ENCODE data around the gene EPHB1.

EPHB1 gene

DNA sequence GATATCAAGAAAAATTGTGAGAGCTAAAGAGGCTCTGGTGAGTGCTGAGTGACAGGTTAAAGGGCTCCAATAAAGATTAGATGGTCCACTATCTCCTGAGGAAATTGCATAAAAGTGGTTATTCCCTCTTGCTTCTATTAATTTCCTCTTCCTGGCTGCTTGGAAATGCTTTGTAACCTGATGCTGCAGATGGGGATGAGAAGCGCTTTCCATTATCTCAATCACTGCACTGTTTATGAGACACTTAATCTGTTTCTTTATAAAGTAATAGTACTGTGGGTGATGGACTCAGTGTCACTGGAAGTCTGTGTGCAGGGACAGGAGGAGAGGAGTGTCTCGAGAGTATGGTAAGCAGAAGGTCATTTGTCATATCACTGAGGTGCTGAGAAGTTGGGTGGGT lies 305.3 kb downstream of the EPHB1 start:
- no peak overlapping the region for H3K27ac ChIP-seq (replicated peaks)
- DNase-seq (ENCODE audit: low read depth in 1 of 2, low spot score in 1 of 2): no peak
- H3K4me3 ChIP-seq (replicated peaks; ENCODE audit: insufficient read depth, low read length): no peak overlapping the region
- no peaks in the 10 kb centered on the region for H3K27me3 ChIP-seq (ENCODE audit: insufficient read depth, poor library complexity, severe bottlenecking)
- TF ChIP-seq, protein P1, sequence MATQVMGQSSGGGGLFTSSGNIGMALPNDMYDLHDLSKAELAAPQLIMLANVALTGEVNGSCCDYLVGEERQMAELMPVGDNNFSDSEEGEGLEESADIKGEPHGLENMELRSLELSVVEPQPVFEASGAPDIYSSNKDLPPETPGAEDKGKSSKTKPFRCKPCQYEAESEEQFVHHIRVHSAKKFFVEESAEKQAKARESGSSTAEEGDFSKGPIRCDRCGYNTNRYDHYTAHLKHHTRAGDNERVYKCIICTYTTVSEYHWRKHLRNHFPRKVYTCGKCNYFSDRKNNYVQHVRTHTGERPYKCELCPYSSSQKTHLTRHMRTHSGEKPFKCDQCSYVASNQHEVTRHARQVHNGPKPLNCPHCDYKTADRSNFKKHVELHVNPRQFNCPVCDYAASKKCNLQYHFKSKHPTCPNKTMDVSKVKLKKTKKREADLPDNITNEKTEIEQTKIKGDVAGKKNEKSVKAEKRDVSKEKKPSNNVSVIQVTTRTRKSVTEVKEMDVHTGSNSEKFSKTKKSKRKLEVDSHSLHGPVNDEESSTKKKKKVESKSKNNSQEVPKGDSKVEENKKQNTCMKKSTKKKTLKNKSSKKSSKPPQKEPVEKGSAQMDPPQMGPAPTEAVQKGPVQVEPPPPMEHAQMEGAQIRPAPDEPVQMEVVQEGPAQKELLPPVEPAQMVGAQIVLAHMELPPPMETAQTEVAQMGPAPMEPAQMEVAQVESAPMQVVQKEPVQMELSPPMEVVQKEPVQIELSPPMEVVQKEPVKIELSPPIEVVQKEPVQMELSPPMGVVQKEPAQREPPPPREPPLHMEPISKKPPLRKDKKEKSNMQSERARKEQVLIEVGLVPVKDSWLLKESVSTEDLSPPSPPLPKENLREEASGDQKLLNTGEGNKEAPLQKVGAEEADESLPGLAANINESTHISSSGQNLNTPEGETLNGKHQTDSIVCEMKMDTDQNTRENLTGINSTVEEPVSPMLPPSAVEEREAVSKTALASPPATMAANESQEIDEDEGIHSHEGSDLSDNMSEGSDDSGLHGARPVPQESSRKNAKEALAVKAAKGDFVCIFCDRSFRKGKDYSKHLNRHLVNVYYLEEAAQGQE (IDR thresholded peaks at IDR 0.05; ENCODE audit: insufficient replicate concordance, low read depth): no peak
- TF ChIP-seq GABPA (IDR thresholded peaks at IDR 0.05; ENCODE audit: low read depth) (no peak), SPI1 (IDR thresholded peaks at IDR 0.05; ENCODE audit: borderline replicate concordance, low read depth) (no peak), POLR2AphosphoS5 (IDR thresholded peaks at IDR 0.05; ENCODE audit: low read depth) (no peak)
- TF ChIP-seq, protein P2, sequence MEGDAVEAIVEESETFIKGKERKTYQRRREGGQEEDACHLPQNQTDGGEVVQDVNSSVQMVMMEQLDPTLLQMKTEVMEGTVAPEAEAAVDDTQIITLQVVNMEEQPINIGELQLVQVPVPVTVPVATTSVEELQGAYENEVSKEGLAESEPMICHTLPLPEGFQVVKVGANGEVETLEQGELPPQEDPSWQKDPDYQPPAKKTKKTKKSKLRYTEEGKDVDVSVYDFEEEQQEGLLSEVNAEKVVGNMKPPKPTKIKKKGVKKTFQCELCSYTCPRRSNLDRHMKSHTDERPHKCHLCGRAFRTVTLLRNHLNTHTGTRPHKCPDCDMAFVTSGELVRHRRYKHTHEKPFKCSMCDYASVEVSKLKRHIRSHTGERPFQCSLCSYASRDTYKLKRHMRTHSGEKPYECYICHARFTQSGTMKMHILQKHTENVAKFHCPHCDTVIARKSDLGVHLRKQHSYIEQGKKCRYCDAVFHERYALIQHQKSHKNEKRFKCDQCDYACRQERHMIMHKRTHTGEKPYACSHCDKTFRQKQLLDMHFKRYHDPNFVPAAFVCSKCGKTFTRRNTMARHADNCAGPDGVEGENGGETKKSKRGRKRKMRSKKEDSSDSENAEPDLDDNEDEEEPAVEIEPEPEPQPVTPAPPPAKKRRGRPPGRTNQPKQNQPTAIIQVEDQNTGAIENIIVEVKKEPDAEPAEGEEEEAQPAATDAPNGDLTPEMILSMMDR (IDR thresholded peaks at IDR 0.05; ENCODE audit: insufficient read depth, low read length): no peak

DNA sequence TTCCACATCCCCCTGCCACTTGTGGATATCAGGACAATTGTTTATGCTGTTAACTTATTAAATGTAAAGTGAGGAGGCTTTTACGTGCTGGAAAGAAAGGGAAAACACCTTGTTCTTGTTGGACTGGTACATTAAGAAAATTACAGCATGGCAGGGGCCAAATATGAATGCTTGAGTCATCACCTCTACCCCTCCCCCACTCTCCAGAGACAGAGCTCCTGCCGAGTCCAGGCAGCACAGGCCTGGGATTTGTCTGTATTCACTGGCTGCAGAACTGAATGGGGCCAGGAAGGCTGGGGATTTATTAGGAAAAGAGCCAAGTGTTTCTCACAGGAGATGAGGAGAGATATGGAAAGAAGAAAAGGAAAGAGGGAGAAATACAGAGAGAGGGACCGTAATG lies 308.9 kb downstream of the EPHB1 start:
- TF ChIP-seq GABPA (IDR thresholded peaks at IDR 0.05; ENCODE audit: low read depth): no peak
- TF ChIP-seq POLR2AphosphoS5 (IDR thresholded peaks at IDR 0.05; ENCODE audit: low read depth): no peak
- TF ChIP-seq, protein P2 (IDR thresholded peaks at IDR 0.05; ENCODE audit: insufficient read depth, low read length): no peak
- TF ChIP-seq, protein P1 (IDR thresholded peaks at IDR 0.05; ENCODE audit: insufficient replicate concordance, low read depth): no peak
- no peak for TF ChIP-seq SPI1 (IDR thresholded peaks at IDR 0.05; ENCODE audit: borderline replicate concordance, low read depth)
- no peak for DNase-seq (ENCODE audit: low read depth in 1 of 2, low spot score in 1 of 2)
- Histone ChIP-seq H3K27ac (replicated peaks) (no peak overlapping the region), H3K4me3 (replicated peaks; ENCODE audit: insufficient read depth, low read length) (no peak overlapping the region), H3K27me3 (ENCODE audit: insufficient read depth, poor library complexity, severe bottlenecking) (no peaks in the 10 kb centered on the region)

DNA sequence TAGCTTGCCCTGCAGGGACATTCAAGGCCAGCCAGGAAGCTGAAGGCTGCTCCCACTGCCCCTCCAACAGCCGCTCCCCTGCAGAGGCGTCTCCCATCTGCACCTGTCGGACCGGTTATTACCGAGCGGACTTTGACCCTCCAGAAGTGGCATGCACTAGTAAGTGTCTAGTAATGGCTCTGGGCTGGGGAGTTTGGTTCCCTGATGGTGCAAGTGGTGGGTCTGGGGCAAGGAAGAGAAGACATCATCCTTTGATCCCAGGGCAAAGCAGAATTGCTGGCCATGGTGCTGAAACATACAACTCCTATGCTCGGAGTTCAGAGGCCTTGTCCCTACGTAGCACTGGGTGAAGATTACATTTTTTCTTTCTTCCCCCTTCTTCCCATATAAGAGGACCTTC lies 311.4 kb downstream of the EPHB1 start:
- peak; percentile 5 to 7 for DNase-seq (ENCODE audit: low read depth in 1 of 2, low spot score in 1 of 2)
- no peaks in the 10 kb centered on the region for H3K27me3 ChIP-seq (ENCODE audit: insufficient read depth, poor library complexity, severe bottlenecking)
- H3K27ac ChIP-seq (replicated peaks): no peak overlapping the region
- TF ChIP-seq SPI1 (IDR thresholded peaks at IDR 0.05; ENCODE audit: borderline replicate concordance, low read depth): no peak
- TF ChIP-seq, protein P1 (IDR thresholded peaks at IDR 0.05; ENCODE audit: insufficient replicate concordance, low read depth): peak; percentile 97
- no peak overlapping the region for H3K4me3 ChIP-seq (replicated peaks; ENCODE audit: insufficient read depth, low read length)

DNA sequence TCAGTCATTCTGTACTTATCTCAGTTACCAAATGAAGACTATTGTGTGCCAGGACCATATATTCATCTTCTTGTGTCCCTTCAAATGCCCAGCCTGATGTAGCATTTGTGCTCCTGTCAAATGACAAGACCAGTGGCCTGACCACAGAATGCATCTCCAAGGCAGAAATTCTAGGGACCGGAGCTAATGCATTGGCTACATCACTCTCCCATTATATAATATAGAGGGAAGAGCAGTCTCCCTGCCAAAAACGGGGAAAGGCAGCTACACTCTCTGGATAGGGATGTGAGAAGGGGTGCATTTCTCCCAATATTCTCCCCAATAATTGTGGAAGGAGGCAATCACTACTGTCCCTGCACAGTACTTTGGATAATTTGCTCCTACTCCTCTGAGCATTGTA lies 312.0 kb downstream of the EPHB1 start:
- TF ChIP-seq, protein P2 (IDR thresholded peaks at IDR 0.05; ENCODE audit: insufficient read depth, low read length): no peak
- TF ChIP-seq SPI1 (IDR thresholded peaks at IDR 0.05; ENCODE audit: borderline replicate concordance, low read depth): no peak
- TF ChIP-seq POLR2AphosphoS5 (IDR thresholded peaks at IDR 0.05; ENCODE audit: low read depth): no peak
- TF ChIP-seq, protein P1 (IDR thresholded peaks at IDR 0.05; ENCODE audit: insufficient replicate concordance, low read depth): no peak
- TF ChIP-seq GABPA (IDR thresholded peaks at IDR 0.05; ENCODE audit: low read depth): no peak
- Histone ChIP-seq H3K27me3 (ENCODE audit: insufficient read depth, poor library complexity, severe bottlenecking) (no peaks in the 10 kb centered on the region), H3K4me3 (replicated peaks; ENCODE audit: insufficient read depth, low read length) (no peak overlapping the region), H3K27ac (replicated peaks) (no peak overlapping the region)
- DNase-seq (ENCODE audit: low read depth in 1 of 2, low spot score in 1 of 2): no peak
